Gastroesophageal sphincter (tissue), 3 donors: Measurements from ENCODE around the gene TNNC1.

ENCODE experiments used
- POLR2AphosphoS5 ChIP-seq: sonication (generic); formaldehyde crosslinking; IDR thresholded peaks from one replicate; pipeline ENCODE4 v1.6.1; 2017; ENCODE audit warnings: antibody characterized with exemption
- TF ChIP-seq, protein P1 (sequence below), 4 experiments: fragments of 200-600 bp in 2 of 4; fragments of 450-650 bp in 2 of 4; sonication (generic) in 1 of 4; IDR thresholded peaks; one replicate each; pipeline ENCODE4 v1.5.1; 2017 to 2019; ENCODE audit warnings: antibody characterized with exemption in 4 of 4, mild to moderate bottlenecking in 2 of 4, moderate library complexity in 2 of 4

GRCh38 chr3:52442409-52443267, 11.2 kb downstream of the TNNC1 start:
- TF ChIP-seq, protein P1, sequence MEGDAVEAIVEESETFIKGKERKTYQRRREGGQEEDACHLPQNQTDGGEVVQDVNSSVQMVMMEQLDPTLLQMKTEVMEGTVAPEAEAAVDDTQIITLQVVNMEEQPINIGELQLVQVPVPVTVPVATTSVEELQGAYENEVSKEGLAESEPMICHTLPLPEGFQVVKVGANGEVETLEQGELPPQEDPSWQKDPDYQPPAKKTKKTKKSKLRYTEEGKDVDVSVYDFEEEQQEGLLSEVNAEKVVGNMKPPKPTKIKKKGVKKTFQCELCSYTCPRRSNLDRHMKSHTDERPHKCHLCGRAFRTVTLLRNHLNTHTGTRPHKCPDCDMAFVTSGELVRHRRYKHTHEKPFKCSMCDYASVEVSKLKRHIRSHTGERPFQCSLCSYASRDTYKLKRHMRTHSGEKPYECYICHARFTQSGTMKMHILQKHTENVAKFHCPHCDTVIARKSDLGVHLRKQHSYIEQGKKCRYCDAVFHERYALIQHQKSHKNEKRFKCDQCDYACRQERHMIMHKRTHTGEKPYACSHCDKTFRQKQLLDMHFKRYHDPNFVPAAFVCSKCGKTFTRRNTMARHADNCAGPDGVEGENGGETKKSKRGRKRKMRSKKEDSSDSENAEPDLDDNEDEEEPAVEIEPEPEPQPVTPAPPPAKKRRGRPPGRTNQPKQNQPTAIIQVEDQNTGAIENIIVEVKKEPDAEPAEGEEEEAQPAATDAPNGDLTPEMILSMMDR (IDR thresholded peaks at IDR 0.05): no peak
- no peak for TF ChIP-seq POLR2AphosphoS5
